CD14-positive monocyte (primary cell): ENCODE data around the gene CKAP5. TPM values are rescaled to one million over a fixed set of nuclear protein-coding genes. Genes with fewer than 3 reads are reported as not detected.

Source experiments
- DNase-seq, 3 donors: peaks; one replicate each; pipeline ENCODE4 v3.0.0-alpha.2; 2011 to 2022
- H2AFZ ChIP-seq: 2 replicates; pipeline ENCODE4 v1.6.0; 2012; ENCODE audit warnings: mild to moderate bottlenecking, low read depth, low read length, inconsistent platforms; ENCODE audit not compliant: insufficient read depth, poor library complexity, severe bottlenecking
- H3K27ac ChIP-seq, 2 donors: 1 replicate in 1 of 2; 2 replicates in 1 of 2; pipeline ENCODE4 v1.5.1; 2012 to 2013; ENCODE audit warnings: low read length in 2 of 2, control low read depth in 1 of 2, inconsistent platforms in 1 of 2, low read depth in 1 of 2, mild to moderate bottlenecking in 1 of 2
- H3K27me3 ChIP-seq, 2 donors: one replicate each; pipeline versions ENCODE4 v1.6.0 to v1.6.1; 2011 to 2013; ENCODE audit warnings: low read length in 2 of 2; ENCODE audit not compliant: control insufficient read depth in 2 of 2, insufficient read depth in 2 of 2
- H3K36me3 ChIP-seq, 2 donors: replicated peaks in 1 of 2; 1 replicate in 1 of 2; 2 replicates in 1 of 2; pipeline versions ENCODE4 v1.5.1 to v1.6.1; 2012 to 2013; ENCODE audit warnings: low read length in 2 of 2, control low read depth in 1 of 2, inconsistent platforms in 1 of 2, mild to moderate bottlenecking in 1 of 2; ENCODE audit not compliant: insufficient read depth in 2 of 2, control insufficient read depth in 1 of 2
- H3K4me1 ChIP-seq, 2 donors: 1 replicate in 1 of 2; 2 replicates in 1 of 2; pipeline versions ENCODE4 v1.5.1 to v1.6.1; 2012 to 2013; ENCODE audit warnings: low read length in 2 of 2, control low read depth in 1 of 2, inconsistent platforms in 1 of 2, mild to moderate bottlenecking in 1 of 2, moderate library complexity in 1 of 2; ENCODE audit not compliant: insufficient read depth in 2 of 2, control insufficient read depth in 1 of 2
- H3K4me2 ChIP-seq: replicated peaks from 2 replicates; pipeline ENCODE3; 2012; ENCODE audit warnings: low read length, moderate library complexity, mild to moderate bottlenecking; ENCODE audit not compliant: poor library complexity, severe bottlenecking; ENCODE audit errors: extremely low read depth
- H3K4me3 ChIP-seq, 3 experiments: fragments of 200-600 bp in 1 of 3; sonication (generic) in 1 of 3; replicated peaks in 1 of 3; 1 replicate in 2 of 3; 2 replicates in 1 of 3; pipeline ENCODE4 v1.5.1; 2011 to 2013; ENCODE audit warnings: low read length in 3 of 3, mild to moderate bottlenecking in 3 of 3, control low read depth in 2 of 3, low read depth in 2 of 3, inconsistent platforms in 1 of 3, moderate library complexity in 1 of 3
- H3K79me2 ChIP-seq: 2 replicates; pipeline ENCODE4 v1.6.0; 2012; ENCODE audit warnings: mild to moderate bottlenecking, control low read depth, inconsistent platforms, low read length, moderate library complexity; ENCODE audit not compliant: insufficient read depth
- H3K9ac ChIP-seq: 2 replicates; pipeline ENCODE4 v1.6.0; 2017; ENCODE audit warnings: low read length, mild to moderate bottlenecking; ENCODE audit not compliant: insufficient read depth, poor library complexity, severe bottlenecking
- H3K9me3 ChIP-seq, 2 donors: replicated peaks in 1 of 2; 1 replicate in 1 of 2; 2 replicates in 1 of 2; pipeline versions ENCODE4 v1.5.1 to v1.6.1; 2012 to 2013; ENCODE audit warnings: low read length in 2 of 2, control low read depth in 1 of 2; ENCODE audit not compliant: control insufficient read depth in 1 of 2, insufficient read depth in 1 of 2
- H4K20me1 ChIP-seq: 2 replicates; pipeline ENCODE4 v1.6.0; 2012; ENCODE audit warnings: mild to moderate bottlenecking, low read length, control low read depth, moderate library complexity; ENCODE audit not compliant: insufficient read depth
- H3K27ac Mint-ChIP-seq, 7 donors: one replicate each; pipeline ENCODE4 v1.8.0; 2020; ENCODE audit warnings: mild to moderate bottlenecking in 7 of 7, mixed read lengths in 7 of 7, moderate library complexity in 6 of 7, inconsistent platforms in 2 of 7
- H3K27me3 Mint-ChIP-seq, 3 donors: one replicate each; pipeline ENCODE4 v1.8.0; 2021 to 2022; ENCODE audit warnings: low read depth in 3 of 3, mild to moderate bottlenecking in 3 of 3, mixed read lengths in 3 of 3, moderate library complexity in 3 of 3, inconsistent platforms in 1 of 3
- H3K36me3 Mint-ChIP-seq, 2 donors: one replicate each; pipeline ENCODE4 v1.8.0; 2020; ENCODE audit warnings: mixed read lengths in 2 of 2, inconsistent platforms in 1 of 2, mild to moderate bottlenecking in 1 of 2
- H3K4me1 Mint-ChIP-seq: one replicate; pipeline ENCODE4 v1.8.0; 2020; ENCODE audit warnings: mild to moderate bottlenecking, mixed read lengths
- H3K4me3 Mint-ChIP-seq, 2 donors: one replicate each; pipeline ENCODE4 v1.8.0; 2020; ENCODE audit warnings: mild to moderate bottlenecking in 2 of 2, mixed read lengths in 2 of 2, moderate library complexity in 1 of 2
- H3K9me3 Mint-ChIP-seq, 7 donors: one replicate each; pipeline ENCODE4 v1.8.0; 2020 to 2022; ENCODE audit warnings: mixed read lengths in 7 of 7, mild to moderate bottlenecking in 6 of 7, moderate library complexity in 6 of 7, inconsistent platforms in 2 of 7
- CTCF ChIP-seq: fragments of 200-600 bp; IDR thresholded peaks from one replicate; pipeline ENCODE4 v1.8.0; 2022; ENCODE audit warnings: antibody characterized with exemption, mild to moderate bottlenecking
- WGBS: methylation state at CpG from one replicate; pipeline ENCODE4 v1.1.5; 2013; ENCODE audit warnings: missing lambda C conversion rate; ENCODE audit not compliant: insufficient coverage; 5-methylcytosine and 5-hydroxymethylcytosine counted together
- intact Hi-C, 2 donors: fragments of 100-400 bp; cut with micrococcal nuclease; formaldehyde crosslinking; loops; one replicate each; pipeline versions ENCODE4 v1.15.0 to v1.15.1; 2023
- polyA plus RNA-seq, 3 donors: library from polyadenylated mRNA; depleted of rRNA in 1 of 3; unstranded in 2 of 3; stranded (reverse) in 1 of 3; fragments of 300-500 nt in 2 of 3; fragments of >200 nt in 1 of 3; fragmentation: Illumina TruSeq in 2 of 3; gene quantifications; 1 replicate in 2 of 3; 2 replicates in 1 of 3; pipeline ENCODE4 v1.2.3, GENCODE V29; 2012 to 2021

CKAP5 gene
- polyA plus RNA-seq, 3 donors = 6.4 to 10.2 (median 7.9) TPM

GRCh38 chr11:46894961-46895360, 48.9 kb upstream of the CKAP5 start:
- H3K4me1 ChIP-seq = no peaks in the 10 kb centered on the region
- no peaks in the 10 kb centered on the region for H3K36me3 ChIP-seq
- H3K4me2 ChIP-seq = no peak overlapping the region
- no peaks in the 10 kb centered on the region for H4K20me1 ChIP-seq
- no peaks in the 10 kb centered on the region for H3K9me3 ChIP-seq
- H3K79me2 ChIP-seq = no peaks in the 10 kb centered on the region
- Mint-ChIP-seq H3K27ac (peak overlapping the region in 1 of 7 donors; percentile 27), H3K4me1 (no peaks in the 10 kb centered on the region), H3K4me3 (no peak overlapping the region), H3K36me3 (no peaks in the 10 kb centered on the region), H3K27me3 (no peaks in the 10 kb centered on the region), H3K9me3 (peaks cover 0 to 3% (median 0%) of the 10 kb centered on the region in 7 donors)
- H3K4me3 ChIP-seq = no peak overlapping the region
- no peak overlapping the region for H2AFZ ChIP-seq
- intact Hi-C loops = no loop called here
- no peak for DNase-seq
- H3K9ac ChIP-seq = no peak overlapping the region
- H3K27me3 ChIP-seq = no peaks in the 10 kb centered on the region
- 88% methylated on average over 1 of the region's 10 CpGs for WGBS
- no peak overlapping the region for H3K27ac ChIP-seq
- no peak for TF ChIP-seq CTCF

- Histone ChIP-seq H3K9me3 (no peaks in the 10 kb centered on the region), H3K79me2 (no peaks in the 10 kb centered on the region), H3K27ac (no peak overlapping the region), H3K4me1 (no peaks in the 10 kb centered on the region), H3K4me3 (no peak overlapping the region), H4K20me1 (no peaks in the 10 kb centered on the region), H2AFZ (no peak overlapping the region), H3K36me3 (no peaks in the 10 kb centered on the region), H3K4me2 (no peak overlapping the region), H3K27me3 (no peaks in the 10 kb centered on the region), H3K9ac (no peak overlapping the region)
- H3K27ac Mint-ChIP-seq = no peak overlapping the region
- peaks cover 2% of the 10 kb centered on the region for H3K4me1 Mint-ChIP-seq
- H3K27me3 Mint-ChIP-seq = no peaks in the 10 kb centered on the region
- TF ChIP-seq CTCF = no peak
- no peak overlapping the region for H3K4me3 Mint-ChIP-seq
- DNase-seq = no peak
- peaks cover 0 to 3% (median 0%) of the 10 kb centered on the region in 7 donors for H3K9me3 Mint-ChIP-seq
- no peaks in the 10 kb centered on the region for H3K36me3 Mint-ChIP-seq
- intact Hi-C loops = no loop called here
- 95% methylated on average over 16 of the region's 16 CpGs for WGBS
Measured at GRCh38 chr11:46894506-46894905, 48.4 kb upstream of the CKAP5 start.
